IPS-20b (cell line): ENCODE measurements around the gene BICDL1.

ENCODE experiments used
- H3K27ac ChIP-seq: one replicate; pipeline ENCODE4 v1.5.1; 2013; ENCODE audit warnings: low read length
- H3K27me3 ChIP-seq: 2 replicates; pipeline ENCODE4 v1.6.1; 2013; ENCODE audit warnings: mild to moderate bottlenecking, low read length, inconsistent platforms; ENCODE audit not compliant: insufficient read depth
- H3K36me3 ChIP-seq: 2 replicates; pipeline ENCODE4 v1.6.1; 2013; ENCODE audit warnings: low read depth, mild to moderate bottlenecking, inconsistent platforms, low read length, moderate library complexity; ENCODE audit not compliant: insufficient read depth
- H3K4me1 ChIP-seq: 2 replicates; pipeline ENCODE4 v1.6.1; 2013; ENCODE audit warnings: mild to moderate bottlenecking, control low read depth, inconsistent platforms, low read length, moderate library complexity; ENCODE audit not compliant: insufficient read depth
- H3K4me3 ChIP-seq: 2 replicates; pipeline ENCODE4 v1.5.1; 2013; ENCODE audit warnings: mild to moderate bottlenecking, low read length, inconsistent platforms
- H3K9ac ChIP-seq: 2 replicates; pipeline ENCODE4 v1.6.1; 2013; ENCODE audit warnings: low read depth, mild to moderate bottlenecking, inconsistent platforms, low read length, moderate library complexity
- H3K9me3 ChIP-seq: 2 replicates; pipeline ENCODE4 v1.6.1; 2013; ENCODE audit warnings: mild to moderate bottlenecking, low read depth, low read length, inconsistent platforms; ENCODE audit not compliant: insufficient read depth

BICDL1 gene

DNA sequence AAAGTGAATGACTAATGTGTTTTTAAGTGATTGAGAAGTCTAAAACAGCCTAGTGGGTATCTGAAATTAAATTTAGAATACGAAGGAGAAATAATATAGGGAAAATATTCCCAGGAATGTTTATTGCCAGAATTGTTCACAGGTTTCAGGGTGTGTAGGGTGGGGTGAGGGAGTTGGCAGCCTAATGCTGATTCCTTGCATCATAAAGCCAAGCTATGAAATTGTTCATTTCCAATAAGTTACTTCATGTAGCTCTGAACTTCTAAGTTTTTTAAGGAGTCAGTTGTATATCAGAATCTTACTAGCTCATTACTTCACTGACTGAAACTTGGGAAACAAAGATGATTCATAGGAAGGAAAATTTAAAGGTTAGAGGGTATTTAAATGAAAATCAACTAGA lies 71.2 kb downstream of the BICDL1 start:
- no peaks in the 10 kb centered on the region for H3K4me1 ChIP-seq
- H3K9me3 ChIP-seq = no peaks in the 10 kb centered on the region
- H3K4me3 ChIP-seq = no peak overlapping the region
- H3K27ac ChIP-seq = no peak overlapping the region
- H3K36me3 ChIP-seq = 0 out of 2 replicates have a peak, but pooled peaks cover 3% of the 10 kb centered on the region
- H3K9ac ChIP-seq = no peak overlapping the region
- H3K27me3 ChIP-seq = no peaks in the 10 kb centered on the region

DNA sequence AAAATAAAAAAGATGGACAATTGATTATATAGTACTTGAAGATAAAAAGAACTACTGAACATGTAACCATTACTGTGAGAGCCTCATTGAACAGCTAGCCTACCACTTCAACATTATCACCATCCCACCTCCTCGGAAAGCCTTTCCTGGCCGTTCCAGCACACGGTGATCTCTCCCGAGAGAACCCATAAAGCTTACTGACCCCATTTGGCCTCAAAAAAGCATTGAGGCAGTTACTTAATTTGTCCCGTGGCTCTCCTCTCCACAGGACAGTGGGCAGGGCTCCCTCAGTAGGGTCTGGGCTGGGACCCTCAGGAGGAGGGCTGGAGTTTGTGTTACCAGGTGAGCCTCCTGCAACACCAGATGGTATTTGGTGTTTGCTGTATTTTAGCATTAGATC lies 71.7 kb downstream of the BICDL1 start:
- no peaks in the 10 kb centered on the region for H3K27me3 ChIP-seq
- no peaks in the 10 kb centered on the region for H3K4me1 ChIP-seq
- no peaks in the 10 kb centered on the region for H3K9me3 ChIP-seq
- no peak overlapping the region for H3K27ac ChIP-seq
- no peak overlapping the region for H3K4me3 ChIP-seq
- H3K9ac ChIP-seq = no peak overlapping the region
- H3K36me3 ChIP-seq = 0 out of 2 replicates have a peak, but pooled peaks cover 4% of the 10 kb centered on the region

DNA sequence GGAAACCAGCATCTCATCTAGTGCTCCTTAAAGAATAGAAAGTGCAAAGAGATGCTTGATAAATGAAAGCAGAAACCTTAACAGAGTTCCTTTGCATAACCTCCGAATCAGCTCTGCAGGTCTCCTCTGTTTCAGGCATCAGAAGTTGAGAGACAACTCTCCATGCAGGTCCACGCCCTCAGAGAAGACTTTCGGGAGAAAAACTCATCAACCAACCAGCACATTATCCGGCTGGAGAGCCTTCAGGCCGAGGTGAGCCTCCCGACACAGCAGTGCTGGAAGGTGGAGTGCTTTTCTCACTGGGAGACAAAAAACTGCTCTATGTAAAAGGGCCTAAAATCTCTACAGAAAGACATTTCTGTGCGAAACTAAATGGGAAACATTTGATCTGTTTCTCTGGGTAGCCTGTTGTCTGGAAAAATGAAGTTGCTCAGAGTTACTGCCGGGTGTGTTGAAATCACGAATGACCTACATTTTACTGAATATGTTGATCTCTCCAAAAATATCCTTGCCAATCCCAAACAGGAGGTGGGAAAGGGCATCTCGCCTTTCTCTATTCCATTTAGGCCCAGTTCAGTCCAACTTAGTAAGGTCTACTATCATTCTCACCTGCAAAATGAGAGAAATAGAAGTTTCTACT lies 72.7 kb downstream of the BICDL1 start:
- H3K36me3 ChIP-seq = 0 out of 2 replicates have a peak, but pooled peaks cover 4% of the 10 kb centered on the region
- no peak overlapping the region for H3K9ac ChIP-seq
- no peaks in the 10 kb centered on the region for H3K9me3 ChIP-seq
- H3K4me3 ChIP-seq = no peak overlapping the region
- no peak overlapping the region for H3K27ac ChIP-seq
- H3K27me3 ChIP-seq = no peaks in the 10 kb centered on the region
- no peaks in the 10 kb centered on the region for H3K4me1 ChIP-seq

DNA sequence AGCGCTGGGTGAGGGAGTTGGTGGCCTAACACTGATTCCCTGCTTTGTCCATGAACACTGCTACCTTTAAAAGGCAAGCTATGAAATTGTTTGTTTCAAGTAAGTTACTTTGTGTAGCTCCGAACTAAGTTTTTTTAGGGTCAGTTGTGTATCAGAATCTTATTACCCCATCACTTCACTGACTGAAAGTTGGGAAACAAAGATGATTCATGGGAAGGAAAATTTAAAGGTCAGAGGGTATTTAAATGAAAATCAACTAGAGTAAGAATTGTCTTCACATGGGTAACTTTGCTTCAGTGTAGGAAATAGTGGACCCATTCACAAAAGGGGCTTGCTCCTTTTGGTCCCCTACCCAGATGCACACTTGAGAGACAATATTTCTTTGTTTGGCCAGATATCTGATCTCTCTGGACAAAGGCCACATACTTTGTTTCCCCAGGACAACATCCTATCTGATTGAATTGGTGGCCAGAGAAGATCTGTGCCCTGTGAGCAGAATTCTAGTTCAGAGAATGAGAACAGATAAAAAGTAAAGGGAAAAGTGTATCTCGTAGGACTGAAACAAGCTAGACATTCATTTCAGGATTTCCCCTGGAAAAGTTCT lies 74.0 kb downstream of the BICDL1 start:
- Histone ChIP-seq H3K27me3 (no peaks in the 10 kb centered on the region), H3K27ac (no peak overlapping the region), H3K36me3 (0 out of 2 replicates have a peak, but pooled peaks cover 4% of the 10 kb centered on the region), H3K4me1 (no peaks in the 10 kb centered on the region), H3K4me3 (no peak overlapping the region), H3K9me3 (no peaks in the 10 kb centered on the region), H3K9ac (no peak overlapping the region)

- no peaks in the 10 kb centered on the region for H3K27me3 ChIP-seq
- no peak overlapping the region for H3K27ac ChIP-seq
Measured at GRCh38 chr12:120064054-120064940, 75.3 kb downstream of the BICDL1 start.

DNA sequence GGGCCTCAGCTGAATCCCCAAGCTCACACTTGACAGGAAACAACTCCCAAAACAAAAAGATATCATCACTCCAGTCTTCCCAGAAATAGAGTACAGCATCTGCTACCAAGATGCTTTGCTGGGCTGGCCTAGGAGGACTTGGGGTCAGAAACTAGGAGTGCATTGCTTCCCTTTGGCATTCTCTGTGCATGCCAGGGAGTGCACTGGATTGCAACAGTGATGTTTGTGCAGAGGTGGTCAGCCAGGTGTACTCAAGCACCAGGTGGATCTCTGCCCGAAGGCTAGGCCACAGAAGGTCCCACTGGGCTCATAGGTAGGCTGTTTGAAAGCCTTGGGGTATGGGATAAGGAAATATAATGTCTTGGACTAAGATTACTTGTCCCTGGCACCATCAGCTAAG lies 76.4 kb downstream of the BICDL1 start:
- Histone ChIP-seq H3K9ac (no peak overlapping the region), H3K9me3 (no peaks in the 10 kb centered on the region), H3K27ac (no peak overlapping the region), H3K4me3 (no peak overlapping the region), H3K4me1 (no peaks in the 10 kb centered on the region), H3K36me3 (0 out of 2 replicates have a peak, but pooled peaks cover 4% of the 10 kb centered on the region), H3K27me3 (no peaks in the 10 kb centered on the region)

More at GRCh38 chr12:120064054-120064940, 75.3 kb downstream of the BICDL1 start:
- no peak overlapping the region for H3K9ac ChIP-seq
- no peaks in the 10 kb centered on the region for H3K9me3 ChIP-seq
- no peak overlapping the region for H3K4me3 ChIP-seq
- H3K4me1 ChIP-seq = no peaks in the 10 kb centered on the region
- H3K36me3 ChIP-seq = 0 out of 2 replicates have a peak, but pooled peaks cover 4% of the 10 kb centered on the region

- Histone ChIP-seq H3K4me3 (no peak overlapping the region), H3K36me3 (0 out of 2 replicates have a peak, but pooled peaks cover 4% of the 10 kb centered on the region), H3K27me3 (no peaks in the 10 kb centered on the region), H3K4me1 (no peaks in the 10 kb centered on the region), H3K27ac (no peak overlapping the region), H3K9ac (no peak overlapping the region), H3K9me3 (no peaks in the 10 kb centered on the region)
Measured at GRCh38 chr12:120066341-120066740, 77.3 kb downstream of the BICDL1 start.

- Histone ChIP-seq H3K27me3 (no peaks in the 10 kb centered on the region), H3K9ac (no peak overlapping the region), H3K4me3 (no peak overlapping the region), H3K27ac (no peak overlapping the region), H3K36me3 (peaks cover 8% of the 10 kb centered on the region; the same call in 1 of the 2 replicates), H3K9me3 (no peaks in the 10 kb centered on the region), H3K4me1 (no peaks in the 10 kb centered on the region)
Measured at GRCh38 chr12:120067084-120067869, 78.2 kb downstream of the BICDL1 start.

DNA sequence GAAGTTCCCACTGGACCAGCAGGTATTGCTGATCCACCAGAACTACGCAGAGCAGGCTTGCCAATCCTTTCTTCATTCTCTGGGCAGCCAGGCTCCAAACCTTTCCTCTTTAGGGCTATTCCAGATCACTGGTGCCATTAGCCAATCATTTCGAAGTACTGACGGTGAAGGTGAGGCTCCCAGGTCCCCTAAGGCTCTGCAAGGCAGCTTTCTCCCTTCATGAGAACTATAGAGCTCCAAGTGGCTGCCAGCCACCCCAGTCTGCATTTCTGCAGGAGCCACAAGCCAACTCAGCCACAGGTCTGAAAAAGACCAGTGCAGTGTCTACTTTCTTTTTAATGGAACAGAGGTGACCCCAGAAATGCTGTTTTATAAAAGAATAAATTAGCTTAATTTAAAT lies 78.9 kb downstream of the BICDL1 start:
- Histone ChIP-seq H3K27ac (no peak overlapping the region), H3K27me3 (no peaks in the 10 kb centered on the region), H3K9ac (no peak overlapping the region), H3K4me3 (no peak overlapping the region), H3K9me3 (no peaks in the 10 kb centered on the region), H3K36me3 (peaks cover 13% of the 10 kb centered on the region; the same call in 1 of the 2 replicates), H3K4me1 (no peaks in the 10 kb centered on the region)

- Histone ChIP-seq H3K4me1 (no peaks in the 10 kb centered on the region), H3K27ac (no peak overlapping the region), H3K27me3 (no peaks in the 10 kb centered on the region), H3K9ac (no peak overlapping the region), H3K9me3 (no peaks in the 10 kb centered on the region), H3K36me3 (peaks cover 16% of the 10 kb centered on the region; the same call in 1 of the 2 replicates), H3K4me3 (no peak overlapping the region)
Measured at GRCh38 chr12:120069278-120069677, 80.2 kb downstream of the BICDL1 start.

- H3K27me3 ChIP-seq = no peaks in the 10 kb centered on the region
- H3K4me3 ChIP-seq = no peak overlapping the region
- no peaks in the 10 kb centered on the region for H3K4me1 ChIP-seq
- no peak overlapping the region for H3K9ac ChIP-seq
- H3K27ac ChIP-seq = no peak overlapping the region
- no peaks in the 10 kb centered on the region for H3K9me3 ChIP-seq
- peaks cover 12% of the 10 kb centered on the region; the same call in 1 of the 2 replicates for H3K36me3 ChIP-seq
Measured at GRCh38 chr12:120071493-120072020, 82.5 kb downstream of the BICDL1 start.
